ENCODE results near the gene TMEM144.

The TMEM144 gene

DNA sequence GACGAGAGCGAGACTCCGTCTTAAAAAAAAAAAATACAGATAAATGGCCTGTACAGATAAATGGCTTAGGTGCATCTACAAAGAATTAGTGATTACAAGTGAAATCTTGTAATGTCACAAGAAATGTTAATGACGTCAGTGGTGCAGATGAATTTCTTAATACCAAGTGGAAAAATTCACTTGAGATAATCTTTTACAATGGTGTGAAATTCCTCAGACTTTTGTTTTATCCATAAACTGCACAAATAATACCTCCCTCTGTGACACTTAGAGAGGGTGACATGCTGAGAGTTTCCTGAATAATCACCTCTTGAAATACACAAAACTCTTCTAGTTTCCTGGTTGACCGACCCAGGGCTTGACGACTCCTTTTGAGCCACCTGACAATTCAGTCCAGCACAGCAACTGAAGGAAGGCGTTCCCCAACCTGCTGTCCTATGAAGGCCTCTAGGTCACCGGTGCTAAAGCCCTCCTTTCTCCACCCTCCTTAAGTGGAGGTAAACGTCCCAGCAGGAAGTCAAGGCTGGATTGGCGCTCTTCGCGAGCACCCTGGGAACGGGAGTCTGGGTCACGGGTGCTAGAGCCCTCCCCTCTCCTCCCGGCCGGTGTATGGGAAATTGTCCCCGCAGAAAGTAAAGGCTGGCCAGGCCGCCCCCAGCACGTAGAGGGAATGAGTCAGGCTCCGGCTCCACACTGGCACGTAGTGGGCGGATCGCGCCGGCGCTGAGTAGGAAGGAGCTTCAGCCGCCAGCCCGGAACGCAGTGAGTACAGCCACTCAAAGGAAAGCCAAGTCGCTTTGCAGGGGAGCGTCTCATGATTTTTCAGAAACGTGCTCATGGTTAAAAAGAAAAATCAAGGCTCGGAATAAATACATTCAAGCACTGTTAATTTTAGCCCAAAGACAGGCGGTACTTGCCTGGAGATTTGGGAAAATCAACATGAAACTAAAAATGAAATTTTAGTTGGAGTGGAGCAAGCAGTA, at the start of gene TMEM144:
TMEM144 (plus strand) TSS at position 662 of the 983 bp plus-strand sequence. CDS start 2,182 bp downstream, outside the sequence.
- DNase-seq = peak; percentile 94 to 95 (median 95)

DNA sequence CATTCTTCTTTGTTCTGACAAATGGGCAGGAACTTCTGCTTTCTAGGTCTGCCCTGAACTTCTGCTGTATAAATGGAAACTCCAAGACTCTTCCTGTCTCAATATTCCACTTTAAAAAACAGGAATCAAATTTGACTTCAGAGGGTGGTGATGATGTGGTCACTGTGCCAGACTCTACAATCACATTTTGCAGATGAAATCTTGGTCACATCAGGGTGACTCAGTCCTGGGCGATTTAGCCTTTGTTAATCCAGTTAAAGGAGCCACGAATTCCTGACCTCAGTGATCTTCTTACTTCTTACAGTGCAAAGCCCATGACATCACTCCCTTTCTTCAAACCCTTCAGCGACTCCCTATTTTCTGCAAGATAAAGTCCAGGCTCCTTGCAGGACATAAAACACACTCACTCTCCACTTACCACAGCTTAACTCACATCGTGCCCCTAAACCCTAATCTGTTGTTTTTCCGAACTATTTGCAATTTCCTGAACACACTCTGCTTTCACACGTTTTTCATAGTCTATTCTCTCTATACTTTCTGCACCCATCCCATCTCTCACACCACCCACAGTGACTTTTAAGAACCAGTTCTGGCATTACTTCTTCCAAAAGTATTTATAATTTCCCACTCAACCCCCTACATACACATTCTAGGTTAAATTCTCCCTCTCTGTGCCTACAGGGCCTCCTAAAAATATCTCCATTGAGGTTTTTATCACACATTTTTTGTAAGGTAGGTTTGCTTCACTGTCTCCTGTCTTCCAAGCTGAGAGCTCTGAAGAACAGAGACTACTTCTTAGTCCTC, 48.5 kb upstream of the TMEM144 start:
- peak; percentile 93 to 99 (median 98) for DNase-seq

DNA sequence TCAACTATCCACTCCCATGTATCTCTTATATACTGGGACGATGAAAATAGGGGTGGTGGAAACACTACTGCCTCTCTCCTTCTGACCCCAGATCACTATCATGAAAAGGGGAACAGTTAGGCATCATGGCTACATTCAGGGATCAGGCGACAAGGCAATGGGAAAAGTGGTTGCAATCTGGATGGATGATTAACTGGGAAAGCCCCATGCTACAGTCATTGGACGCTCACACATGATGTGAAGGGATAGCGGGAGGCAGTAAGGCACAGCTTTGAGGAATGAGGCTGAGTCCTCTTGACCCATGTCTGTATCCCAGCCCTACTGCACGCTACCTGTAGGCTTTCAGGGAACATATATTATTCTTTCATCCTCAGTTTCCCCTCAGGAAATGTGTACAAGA, 47.7 kb upstream of the TMEM144 start:
- DNase-seq = peak; percentile 85 to 92 (median 87)

DNA sequence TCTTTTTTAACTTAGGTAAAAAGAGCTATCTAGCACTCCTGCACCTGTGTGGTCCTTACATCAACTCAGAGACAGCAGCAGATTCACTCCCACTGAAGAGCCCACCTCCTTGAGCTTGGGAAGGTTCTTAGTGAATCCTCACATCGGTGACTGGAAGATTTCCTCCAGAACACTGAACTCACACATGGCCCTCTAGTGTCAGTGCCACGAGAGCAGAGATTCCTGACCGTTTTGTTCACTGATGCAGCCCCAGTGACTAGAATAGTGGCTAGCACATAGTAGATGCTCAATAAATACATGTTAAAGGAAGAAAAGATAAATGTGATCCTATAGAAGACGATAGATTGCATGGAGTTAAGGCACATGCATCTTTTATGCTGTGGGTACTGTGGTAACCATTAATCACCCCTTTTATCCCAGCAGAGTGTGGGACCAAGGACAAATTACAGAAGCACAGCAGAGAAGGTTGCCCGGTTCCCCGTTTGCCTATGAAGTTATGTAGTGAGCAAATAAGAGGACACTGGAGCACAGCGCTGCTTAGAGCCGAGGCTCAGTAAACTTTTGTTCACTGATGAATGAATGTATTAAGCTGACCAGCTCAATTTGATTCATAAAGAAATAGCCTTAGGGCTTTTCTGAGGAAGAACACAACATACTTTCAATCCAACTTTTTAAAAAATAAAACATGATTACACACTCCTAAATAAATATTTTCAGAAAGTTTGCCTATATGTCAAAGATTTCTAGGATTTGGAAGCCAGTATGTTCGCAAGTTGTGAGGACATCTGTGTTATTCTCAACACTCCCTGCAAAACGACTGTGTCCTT, 46.1 kb upstream of the TMEM144 start:
- peak in 1 of 3 donors; percentile 24 for DNase-seq

DNA sequence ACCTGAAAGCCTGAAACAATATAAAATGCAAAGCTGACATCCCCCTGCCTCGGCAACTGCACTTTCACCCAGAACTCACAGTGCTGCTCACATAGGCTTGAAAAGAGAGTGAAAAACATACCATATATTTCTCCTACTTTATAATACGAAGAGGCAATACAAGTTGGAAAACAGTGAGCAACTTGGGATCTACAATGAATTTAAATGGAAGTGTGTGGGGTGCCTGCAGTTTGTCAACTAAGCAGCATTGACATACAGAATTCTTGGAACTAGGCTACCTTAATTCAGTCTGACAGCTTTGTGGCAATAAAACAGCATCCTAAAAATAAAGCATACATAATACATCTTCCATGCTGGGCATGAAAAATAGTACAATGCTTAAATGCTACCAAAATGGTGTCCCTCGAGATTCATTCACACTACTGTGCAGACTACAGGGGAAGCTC, 45.5 kb upstream of the TMEM144 start:
- no peak for DNase-seq

DNA sequence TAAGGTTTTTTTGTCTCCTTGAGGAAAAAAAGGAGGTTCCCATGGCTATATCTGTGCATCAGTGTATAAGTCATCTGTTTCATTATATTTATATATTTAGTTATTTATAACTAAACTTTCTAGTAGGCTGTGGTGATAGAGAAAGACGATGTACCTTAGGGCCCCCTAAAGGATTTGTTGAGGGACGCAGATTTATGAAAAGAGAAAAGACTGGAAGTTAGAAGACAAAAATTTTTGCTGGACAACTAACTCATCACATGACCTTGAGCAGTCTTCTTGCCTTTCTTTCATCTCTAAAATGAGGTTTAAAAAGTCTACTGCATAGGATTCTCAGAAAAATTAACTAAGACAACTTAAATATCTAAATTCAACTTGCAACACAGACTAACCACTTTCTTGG, 43.6 kb upstream of the TMEM144 start:
- DNase-seq = no peak

DNA sequence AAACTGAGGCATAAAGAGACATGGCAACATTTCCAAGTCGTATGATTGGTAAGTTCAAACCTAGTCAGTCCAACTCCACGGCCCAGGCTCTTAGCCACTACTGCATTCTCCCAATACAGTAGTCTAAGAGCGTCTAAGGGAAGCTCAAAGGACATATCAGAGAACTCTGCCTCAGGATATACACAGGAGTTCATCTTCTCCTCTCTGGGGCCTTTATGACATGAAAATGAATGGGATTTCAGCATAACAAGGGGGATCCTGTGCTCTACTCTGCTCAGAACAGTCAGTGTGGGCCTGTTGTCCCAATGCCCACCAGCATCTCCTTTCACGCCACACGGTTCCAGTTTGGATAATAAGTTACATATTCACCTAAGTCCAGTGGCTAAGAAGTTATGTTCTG, 41.7 kb upstream of the TMEM144 start:
- DNase-seq = no peak

DNA sequence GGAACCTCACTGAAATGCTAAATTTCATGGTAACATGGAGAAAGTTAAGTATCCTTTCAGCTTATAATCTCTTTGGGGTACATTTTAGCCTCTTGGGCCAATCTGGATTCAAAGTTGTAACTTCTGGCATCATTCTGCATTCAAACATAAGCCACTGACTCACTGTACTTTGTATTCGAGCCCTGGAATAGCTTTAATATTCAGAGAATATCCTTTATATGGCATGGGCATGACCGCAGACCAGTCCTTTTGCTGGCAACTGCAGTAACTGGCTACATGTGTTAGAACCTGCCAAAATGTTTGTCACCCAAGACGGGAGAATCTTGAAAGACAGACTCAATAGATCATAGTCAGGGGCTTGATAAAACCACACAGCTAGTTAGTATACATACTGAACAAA, 40.8 kb upstream of the TMEM144 start:
- DNase-seq = peak in 1 of 3 donors; percentile 23

DNA sequence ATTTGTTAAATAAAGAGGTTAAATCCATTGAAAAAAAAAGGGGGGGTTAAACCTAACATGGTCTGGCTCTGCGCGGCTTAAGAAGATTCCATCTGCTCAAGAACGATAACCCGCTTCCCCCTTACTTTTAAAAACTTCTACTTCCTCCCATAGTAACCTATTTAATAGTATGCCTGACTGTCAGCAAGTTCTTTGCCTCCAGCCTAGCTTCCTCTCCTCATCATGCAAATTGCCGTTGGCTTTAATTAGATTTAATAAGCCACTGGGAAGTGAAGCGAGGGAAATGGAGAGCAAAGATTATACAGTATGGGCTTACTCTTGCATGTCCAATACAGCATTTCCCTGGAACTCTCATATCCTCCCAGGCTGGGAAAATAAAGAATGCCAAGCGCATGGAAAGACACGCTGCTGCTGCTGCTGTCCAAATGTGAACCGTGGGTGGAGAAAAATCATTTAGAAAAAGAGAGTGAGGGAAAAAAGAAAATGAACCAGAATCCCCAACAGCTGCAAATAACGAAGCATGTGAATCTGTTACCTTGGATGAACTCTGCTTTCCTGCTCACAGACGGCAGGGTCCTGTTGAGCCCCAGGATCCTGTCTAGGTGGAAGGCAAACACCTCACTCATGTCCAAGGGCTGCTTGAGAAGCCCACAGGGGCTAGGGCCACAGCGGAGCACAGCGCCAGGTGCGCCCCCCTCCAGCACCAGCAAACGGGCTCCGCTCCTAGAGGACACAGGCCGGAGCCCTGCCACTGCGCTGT, 40.2 kb upstream of the TMEM144 start:
- DNase-seq = peak; percentile 33 to 49 (median 35)

DNA sequence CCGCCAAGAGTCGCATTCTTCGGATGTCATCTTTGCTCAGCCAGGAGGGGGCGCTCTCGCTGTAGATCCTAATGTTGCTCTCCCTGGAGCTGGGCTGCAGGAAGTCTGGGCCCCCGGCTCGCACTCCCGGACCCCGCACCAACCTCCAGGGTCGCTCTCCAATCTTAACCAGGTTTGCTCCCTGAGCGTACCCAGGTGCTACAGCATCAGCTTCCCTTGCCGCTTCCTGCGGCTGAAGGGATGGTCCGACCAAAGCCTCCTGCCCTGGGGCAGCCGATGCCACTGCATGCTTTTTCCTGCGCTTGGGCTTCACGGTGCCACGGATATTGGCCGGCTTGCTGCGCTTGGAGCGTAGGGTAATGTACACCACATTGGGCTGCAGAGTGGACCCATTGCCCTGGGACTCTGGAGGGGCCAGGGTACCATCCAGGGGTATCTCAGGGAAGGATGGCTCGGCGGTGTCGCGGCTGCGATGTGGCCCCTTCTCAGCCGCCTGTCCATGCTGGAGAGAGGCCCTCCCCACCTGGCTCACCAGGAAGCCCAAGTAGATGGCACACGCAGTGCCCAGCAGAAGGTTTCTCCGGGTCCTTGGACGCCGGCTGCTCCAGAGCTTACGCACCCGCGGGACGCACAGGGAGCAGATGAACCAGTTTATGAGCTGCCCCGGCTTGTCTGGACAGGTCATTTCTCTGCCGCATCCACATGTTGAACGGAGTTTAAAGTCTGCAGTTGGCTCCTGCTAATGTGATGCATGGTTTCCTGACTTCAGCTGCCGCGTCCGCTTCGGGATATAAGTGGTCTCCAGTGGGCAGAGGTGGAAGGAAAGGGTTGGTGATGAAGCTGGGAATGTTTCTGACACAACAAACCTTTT, 39.4 kb upstream of the TMEM144 start:
- peak; percentile 88 to 93 (median 91) for DNase-seq

DNA sequence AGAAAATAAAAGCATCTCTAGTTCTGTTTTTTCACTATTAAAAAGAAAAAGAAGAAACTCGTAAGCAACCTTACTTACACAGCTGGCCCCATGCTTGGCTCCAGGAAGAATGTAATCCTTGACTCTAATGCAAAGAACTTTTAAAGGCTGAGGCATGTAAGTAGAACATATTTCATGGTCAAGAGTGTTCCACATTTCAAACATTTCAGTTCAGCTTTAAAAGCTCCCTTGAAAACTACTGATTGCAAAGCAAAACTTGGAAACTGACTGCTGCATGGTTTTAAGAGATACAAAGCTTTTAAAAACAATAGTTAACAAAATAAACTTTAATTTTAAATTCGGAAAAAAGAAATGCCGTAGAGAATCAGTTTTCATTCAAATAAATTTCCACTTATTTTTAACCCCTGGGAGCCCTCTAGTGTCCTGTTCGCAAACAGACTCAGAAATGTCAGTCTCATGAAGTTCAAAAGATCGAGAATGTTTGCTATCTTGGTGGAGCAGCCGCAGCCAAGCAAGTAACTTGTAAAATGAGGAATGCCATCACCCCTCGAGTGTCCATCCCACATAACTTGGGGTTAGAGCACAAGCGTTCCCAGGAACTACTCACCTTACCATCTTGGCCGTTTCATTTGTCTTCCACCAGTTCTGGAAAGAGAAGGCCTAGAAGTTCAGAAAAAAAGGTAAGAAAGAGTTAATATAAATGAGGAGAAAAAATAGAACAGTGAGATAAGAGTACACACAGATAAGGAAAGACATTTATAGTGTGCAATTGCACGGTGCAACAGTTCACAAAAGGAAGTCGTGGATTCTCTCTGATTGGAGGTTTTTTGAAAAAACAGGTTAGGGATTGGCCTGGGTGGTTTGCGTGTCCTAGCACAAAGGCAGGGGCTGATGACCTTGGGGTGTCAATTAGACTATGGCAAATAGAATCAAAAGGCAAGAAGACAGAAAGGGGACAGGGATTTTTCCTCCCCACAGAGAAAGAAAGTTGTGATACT, 37.7 kb upstream of the TMEM144 start, which contains the start of gene GASK1B:
GASK1B (minus strand) TSS at position 765 of the 998 bp plus-strand sequence. CDS start 1,650 bp downstream, outside the sequence.
- DNase-seq = peak; percentile 72 to 82 (median 77)

DNA sequence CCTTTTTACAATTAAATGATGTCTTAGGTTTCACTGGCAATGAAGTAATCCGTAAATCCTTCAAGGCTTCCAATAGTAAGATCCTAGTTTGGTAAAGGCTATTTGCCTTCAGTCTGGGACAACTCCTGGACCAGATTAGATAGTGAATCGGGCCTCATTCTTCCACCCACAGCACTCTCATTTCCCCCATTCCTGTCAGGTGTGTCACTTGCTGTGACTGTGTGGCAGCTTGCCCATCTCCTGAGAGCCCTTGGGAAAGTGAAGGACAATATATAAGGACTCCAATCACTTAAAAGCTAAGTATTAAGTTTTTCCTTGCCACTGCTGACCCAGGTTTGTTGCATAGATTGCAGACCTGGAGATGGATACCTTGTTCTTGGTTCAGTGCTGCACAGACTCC, 34.2 kb upstream of the TMEM144 start:
- DNase-seq = no peak

DNA sequence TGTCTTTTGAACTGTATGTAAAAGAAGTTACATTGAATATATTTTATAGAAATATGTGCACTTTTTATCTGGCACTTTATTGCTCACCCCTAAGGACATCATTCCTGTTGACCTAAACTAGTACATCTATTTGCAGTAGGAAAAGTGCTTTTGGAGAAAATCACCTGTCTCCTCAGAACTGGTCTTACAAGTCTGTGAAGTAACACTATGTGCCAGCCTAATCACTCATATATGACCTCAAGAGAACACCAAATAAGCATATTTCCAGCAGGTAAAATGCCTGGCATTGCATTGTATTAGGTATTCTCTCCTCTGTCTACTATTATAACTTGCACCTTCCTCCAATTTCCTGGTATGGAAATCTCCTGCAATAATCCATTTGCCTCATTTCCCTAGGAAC, 33.5 kb upstream of the TMEM144 start:
- no peak for DNase-seq

DNA sequence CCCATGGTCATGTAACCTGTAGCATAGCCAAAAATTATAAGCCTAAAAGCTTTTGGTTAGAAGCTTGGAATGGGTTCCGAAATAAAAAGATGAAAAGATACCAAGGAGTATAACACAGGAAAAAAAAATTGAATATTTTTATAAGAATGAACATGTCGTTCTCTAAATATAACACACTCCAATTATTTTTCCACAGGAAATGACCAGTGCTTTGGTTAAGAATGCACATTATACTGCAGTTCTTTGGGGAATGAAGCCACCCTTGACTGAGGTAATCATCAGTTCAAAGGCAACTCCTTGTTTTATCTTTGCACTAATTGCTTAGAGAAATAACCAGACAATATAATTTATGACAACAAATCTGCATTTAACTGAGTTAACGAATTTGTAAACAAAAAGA, 30.8 kb upstream of the TMEM144 start:
- DNase-seq = no peak

DNA sequence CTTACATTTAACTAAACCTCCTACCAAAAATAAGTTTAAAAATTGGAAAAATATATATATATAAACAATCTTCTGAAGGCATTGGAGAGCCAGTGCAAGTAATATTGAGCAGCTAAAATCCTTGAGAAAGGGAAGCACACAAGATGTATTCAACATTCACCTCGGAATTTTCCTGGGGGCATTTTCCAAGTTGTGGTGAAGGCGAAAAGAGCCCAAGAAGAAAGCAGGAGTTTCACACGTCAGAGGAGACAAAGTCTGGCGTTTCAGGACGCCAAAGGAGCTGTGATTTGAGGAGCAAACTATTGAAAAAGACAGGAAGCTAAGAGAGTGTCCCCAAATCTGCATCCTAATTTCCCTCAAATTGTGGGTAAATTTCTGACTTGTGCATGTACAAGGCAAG, 28.4 kb upstream of the TMEM144 start:
- DNase-seq = no peak

DNA sequence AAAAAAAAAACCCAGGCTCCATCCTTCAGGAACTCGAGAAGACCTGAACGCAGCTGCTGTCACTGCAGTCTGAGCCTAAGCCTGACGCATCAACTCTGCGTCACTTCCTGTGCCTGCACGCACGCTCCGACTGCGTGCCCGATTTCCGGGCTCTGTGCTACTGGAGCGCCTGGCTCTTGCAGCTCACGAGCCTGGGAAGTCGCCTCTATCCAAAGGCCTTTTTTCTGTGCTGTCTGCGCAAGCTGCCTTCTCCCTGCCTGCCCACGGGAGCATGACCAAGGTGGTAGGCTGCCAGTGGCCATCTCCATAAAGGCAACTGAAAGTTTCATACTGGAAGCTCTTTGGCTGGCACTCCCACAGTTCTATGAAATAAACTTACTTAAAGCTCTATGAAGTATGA, 27.6 kb upstream of the TMEM144 start:
- DNase-seq = no peak

DNA sequence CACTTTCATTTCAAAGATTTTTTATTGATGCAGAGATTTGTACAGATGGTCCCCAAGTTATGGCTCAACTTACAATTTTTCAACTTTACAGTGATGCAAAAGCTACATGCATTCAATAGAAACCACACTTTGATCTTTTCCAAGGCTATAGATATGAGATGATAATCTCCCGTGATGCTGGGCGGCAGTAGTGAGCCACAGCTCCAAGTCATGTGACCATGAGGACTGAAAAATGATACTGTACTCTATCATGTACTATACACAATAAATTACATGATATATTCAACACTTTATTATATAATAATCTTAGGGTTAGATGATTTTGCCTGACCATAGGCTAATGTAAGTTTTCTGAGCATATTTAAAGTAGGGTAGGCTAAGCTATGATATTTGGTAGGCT, 23.5 kb upstream of the TMEM144 start:
- DNase-seq = no peak

DNA sequence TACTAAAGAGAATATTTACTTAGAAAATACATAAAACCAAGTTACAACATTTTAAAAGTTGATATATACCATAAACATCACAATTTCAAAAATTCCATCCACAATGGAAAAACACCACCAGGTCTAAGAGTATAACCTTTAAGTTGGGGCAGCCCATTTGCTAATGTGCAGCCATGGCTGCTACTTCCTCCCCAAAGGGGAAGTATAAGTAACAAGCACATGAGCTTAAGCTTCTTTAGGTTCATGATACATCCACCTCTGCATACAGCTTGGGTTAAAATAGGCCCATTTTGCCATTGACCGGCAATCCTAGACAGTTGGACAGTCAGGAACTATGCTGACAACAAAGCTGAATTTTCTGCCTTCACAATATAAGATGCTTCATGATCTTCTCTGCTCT, 20.9 kb upstream of the TMEM144 start:
- peak; percentile 35 to 56 (median 51) for DNase-seq

DNA sequence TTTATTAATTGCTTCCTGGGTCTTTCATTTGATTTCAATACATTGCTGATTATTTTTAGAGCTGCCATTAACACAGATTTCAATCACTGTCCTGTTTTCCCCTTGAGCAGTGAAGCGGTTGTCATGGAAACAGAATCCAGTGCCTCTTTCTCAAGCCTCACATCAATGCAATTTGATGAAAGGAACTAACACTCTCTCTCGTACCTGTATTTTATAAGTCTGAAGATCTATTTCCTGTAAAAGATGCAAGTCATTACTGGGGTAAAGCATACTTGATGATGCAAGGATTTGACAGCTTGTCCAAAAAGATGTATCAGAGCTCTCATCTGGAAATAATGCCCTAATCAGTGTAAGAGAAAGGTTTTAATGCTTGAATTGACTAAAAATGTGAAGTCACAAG, 19.6 kb upstream of the TMEM144 start:
- DNase-seq = no peak

Data from suppressor macrophage treated with lipopolysaccharide for 1 hour (primary cell).